ENCODE results near the gene ATP6V1C2.

DNA sequence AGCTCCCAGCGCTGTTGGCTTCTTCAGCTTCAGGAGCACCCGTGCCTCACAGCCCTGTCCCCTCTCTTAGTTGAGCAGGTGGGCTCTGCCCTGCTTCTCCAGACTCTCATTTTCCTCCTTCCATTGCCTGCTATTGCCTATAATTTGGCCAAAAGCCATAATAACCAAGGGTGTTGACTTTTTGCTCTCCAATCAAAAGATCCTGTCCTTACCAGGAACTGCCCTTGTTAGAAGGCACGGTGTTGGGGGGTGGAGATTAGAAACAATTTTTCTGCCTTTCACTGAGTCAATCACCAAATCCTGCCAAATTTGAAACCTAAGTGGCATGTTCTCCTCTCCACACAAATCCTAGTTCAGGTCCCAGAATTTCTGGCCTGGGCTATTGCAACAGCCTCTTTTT is 107.9 kb downstream of the ATP6V1C2 start:
- TF ChIP-seq, protein P1, sequence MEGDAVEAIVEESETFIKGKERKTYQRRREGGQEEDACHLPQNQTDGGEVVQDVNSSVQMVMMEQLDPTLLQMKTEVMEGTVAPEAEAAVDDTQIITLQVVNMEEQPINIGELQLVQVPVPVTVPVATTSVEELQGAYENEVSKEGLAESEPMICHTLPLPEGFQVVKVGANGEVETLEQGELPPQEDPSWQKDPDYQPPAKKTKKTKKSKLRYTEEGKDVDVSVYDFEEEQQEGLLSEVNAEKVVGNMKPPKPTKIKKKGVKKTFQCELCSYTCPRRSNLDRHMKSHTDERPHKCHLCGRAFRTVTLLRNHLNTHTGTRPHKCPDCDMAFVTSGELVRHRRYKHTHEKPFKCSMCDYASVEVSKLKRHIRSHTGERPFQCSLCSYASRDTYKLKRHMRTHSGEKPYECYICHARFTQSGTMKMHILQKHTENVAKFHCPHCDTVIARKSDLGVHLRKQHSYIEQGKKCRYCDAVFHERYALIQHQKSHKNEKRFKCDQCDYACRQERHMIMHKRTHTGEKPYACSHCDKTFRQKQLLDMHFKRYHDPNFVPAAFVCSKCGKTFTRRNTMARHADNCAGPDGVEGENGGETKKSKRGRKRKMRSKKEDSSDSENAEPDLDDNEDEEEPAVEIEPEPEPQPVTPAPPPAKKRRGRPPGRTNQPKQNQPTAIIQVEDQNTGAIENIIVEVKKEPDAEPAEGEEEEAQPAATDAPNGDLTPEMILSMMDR (conservative IDR thresholded peaks at IDR 0.05; ENCODE audit: low read depth in 2 of 2), result no peak
- TF ChIP-seq POLR2AphosphoS5 (IDR thresholded peaks at IDR 0.05; ENCODE audit: low read depth) (no peak), EZH2phosphoT487 (IDR thresholded peaks at IDR 0.05; ENCODE audit: unreplicated experiment) (no peak), JUNB (IDR thresholded peaks at IDR 0.05; ENCODE audit: unreplicated experiment) (no peak), ZNF114 (CRISPR knock-in tag; IDR thresholded peaks at IDR 0.05) (no peak), EZH2 (IDR thresholded peaks at IDR 0.05; ENCODE audit: low read depth, unreplicated experiment) (no peak), CREB1 (CRISPR knock-in tag; IDR thresholded peaks at IDR 0.05; ENCODE audit: low read depth) (no peak), ZNF331 (CRISPR knock-in tag; IDR thresholded peaks at IDR 0.05; ENCODE audit: low read depth) (no peak), NANOG (IDR thresholded peaks at IDR 0.05; ENCODE audit: borderline replicate concordance) (no peak)
- TF ChIP-seq, protein P2, sequence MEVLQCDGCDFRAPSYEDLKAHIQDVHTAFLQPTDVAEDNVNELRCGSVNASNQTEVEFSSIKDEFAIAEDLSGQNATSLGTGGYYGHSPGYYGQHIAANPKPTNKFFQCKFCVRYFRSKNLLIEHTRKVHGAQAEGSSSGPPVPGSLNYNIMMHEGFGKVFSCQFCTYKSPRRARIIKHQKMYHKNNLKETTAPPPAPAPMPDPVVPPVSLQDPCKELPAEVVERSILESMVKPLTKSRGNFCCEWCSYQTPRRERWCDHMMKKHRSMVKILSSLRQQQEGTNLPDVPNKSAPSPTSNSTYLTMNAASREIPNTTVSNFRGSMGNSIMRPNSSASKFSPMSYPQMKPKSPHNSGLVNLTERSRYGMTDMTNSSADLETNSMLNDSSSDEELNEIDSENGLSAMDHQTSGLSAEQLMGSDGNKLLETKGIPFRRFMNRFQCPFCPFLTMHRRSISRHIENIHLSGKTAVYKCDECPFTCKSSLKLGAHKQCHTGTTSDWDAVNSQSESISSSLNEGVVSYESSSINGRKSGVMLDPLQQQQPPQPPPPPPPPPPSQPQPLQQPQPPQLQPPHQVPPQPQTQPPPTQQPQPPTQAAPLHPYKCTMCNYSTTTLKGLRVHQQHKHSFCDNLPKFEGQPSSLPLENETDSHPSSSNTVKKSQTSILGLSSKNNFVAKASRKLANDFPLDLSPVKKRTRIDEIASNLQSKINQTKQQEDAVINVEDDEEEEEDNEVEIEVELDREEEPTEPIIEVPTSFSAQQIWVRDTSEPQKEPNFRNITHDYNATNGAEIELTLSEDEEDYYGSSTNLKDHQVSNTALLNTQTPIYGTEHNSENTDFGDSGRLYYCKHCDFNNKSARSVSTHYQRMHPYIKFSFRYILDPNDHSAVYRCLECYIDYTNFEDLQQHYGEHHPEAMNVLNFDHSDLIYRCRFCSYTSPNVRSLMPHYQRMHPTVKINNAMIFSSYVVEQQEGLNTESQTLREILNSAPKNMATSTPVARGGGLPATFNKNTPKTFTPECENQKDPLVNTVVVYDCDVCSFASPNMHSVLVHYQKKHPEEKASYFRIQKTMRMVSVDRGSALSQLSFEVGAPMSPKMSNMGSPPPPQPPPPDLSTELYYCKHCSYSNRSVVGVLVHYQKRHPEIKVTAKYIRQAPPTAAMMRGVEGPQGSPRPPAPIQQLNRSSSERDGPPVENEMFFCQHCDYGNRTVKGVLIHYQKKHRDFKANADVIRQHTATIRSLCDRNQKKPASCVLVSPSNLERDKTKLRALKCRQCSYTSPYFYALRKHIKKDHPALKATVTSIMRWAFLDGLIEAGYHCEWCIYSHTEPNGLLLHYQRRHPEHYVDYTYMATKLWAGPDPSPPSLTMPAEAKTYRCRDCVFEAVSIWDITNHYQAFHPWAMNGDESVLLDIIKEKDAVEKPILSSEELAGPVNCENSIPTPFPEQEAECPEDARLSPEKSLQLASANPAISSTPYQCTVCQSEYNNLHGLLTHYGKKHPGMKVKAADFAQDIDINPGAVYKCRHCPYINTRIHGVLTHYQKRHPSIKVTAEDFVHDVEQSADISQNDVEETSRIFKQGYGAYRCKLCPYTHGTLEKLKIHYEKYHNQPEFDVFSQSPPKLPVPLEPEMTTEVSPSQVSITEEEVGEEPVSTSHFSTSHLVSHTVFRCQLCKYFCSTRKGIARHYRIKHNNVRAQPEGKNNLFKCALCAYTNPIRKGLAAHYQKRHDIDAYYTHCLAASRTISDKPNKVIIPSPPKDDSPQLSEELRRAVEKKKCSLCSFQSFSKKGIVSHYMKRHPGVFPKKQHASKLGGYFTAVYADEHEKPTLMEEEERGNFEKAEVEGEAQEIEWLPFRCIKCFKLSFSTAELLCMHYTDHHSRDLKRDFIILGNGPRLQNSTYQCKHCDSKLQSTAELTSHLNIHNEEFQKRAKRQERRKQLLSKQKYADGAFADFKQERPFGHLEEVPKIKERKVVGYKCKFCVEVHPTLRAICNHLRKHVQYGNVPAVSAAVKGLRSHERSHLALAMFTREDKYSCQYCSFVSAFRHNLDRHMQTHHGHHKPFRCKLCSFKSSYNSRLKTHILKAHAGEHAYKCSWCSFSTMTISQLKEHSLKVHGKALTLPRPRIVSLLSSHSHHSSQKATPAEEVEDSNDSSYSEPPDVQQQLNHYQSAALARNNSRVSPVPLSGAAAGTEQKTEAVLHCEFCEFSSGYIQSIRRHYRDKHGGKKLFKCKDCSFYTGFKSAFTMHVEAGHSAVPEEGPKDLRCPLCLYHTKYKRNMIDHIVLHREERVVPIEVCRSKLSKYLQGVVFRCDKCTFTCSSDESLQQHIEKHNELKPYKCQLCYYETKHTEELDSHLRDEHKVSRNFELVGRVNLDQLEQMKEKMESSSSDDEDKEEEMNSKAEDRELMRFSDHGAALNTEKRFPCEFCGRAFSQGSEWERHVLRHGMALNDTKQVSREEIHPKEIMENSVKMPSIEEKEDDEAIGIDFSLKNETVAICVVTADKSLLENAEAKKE (CRISPR knock-in tag; IDR thresholded peaks at IDR 0.05), result no peak
- TF ChIP-seq, protein P3, sequence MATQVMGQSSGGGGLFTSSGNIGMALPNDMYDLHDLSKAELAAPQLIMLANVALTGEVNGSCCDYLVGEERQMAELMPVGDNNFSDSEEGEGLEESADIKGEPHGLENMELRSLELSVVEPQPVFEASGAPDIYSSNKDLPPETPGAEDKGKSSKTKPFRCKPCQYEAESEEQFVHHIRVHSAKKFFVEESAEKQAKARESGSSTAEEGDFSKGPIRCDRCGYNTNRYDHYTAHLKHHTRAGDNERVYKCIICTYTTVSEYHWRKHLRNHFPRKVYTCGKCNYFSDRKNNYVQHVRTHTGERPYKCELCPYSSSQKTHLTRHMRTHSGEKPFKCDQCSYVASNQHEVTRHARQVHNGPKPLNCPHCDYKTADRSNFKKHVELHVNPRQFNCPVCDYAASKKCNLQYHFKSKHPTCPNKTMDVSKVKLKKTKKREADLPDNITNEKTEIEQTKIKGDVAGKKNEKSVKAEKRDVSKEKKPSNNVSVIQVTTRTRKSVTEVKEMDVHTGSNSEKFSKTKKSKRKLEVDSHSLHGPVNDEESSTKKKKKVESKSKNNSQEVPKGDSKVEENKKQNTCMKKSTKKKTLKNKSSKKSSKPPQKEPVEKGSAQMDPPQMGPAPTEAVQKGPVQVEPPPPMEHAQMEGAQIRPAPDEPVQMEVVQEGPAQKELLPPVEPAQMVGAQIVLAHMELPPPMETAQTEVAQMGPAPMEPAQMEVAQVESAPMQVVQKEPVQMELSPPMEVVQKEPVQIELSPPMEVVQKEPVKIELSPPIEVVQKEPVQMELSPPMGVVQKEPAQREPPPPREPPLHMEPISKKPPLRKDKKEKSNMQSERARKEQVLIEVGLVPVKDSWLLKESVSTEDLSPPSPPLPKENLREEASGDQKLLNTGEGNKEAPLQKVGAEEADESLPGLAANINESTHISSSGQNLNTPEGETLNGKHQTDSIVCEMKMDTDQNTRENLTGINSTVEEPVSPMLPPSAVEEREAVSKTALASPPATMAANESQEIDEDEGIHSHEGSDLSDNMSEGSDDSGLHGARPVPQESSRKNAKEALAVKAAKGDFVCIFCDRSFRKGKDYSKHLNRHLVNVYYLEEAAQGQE (IDR thresholded peaks at IDR 0.05; ENCODE audit: unreplicated experiment), result no peak
- TF ChIP-seq, protein P4, sequence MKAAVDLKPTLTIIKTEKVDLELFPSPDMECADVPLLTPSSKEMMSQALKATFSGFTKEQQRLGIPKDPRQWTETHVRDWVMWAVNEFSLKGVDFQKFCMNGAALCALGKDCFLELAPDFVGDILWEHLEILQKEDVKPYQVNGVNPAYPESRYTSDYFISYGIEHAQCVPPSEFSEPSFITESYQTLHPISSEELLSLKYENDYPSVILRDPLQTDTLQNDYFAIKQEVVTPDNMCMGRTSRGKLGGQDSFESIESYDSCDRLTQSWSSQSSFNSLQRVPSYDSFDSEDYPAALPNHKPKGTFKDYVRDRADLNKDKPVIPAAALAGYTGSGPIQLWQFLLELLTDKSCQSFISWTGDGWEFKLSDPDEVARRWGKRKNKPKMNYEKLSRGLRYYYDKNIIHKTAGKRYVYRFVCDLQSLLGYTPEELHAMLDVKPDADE (IDR thresholded peaks at IDR 0.05), result no peak
